HepG2 (cell line): ENCODE measurements around the gene HSDL2. TPM values are rescaled to one million over a fixed set of nuclear protein-coding genes. Genes with fewer than 3 reads are reported as not detected.

ENCODE experiments used
- ATAC-seq: fragments of 200-7000 bp; cut with Tn5 transposase; 3 replicates; pipeline ENCODE4 v1.9.1; 2020; ENCODE audit warnings: mild to moderate bottlenecking, moderate library complexity
- BruUV-seq: library from RNA; stranded (reverse); fragments of 400-500 nt; replicated peaks from 2 replicates; lab custom pipeline; 2021; lab: Mats Ljungman, UMichigan
- CTCF ChIA-PET: fragments of 300-600 bp; formaldehyde crosslinking; extraction: SDS; loops from one replicate; lab custom pipeline; 2021; ENCODE audit warnings: low total read pairs, inconsistent platforms, low intra/inter-chr PET ratio; lab: Yijun Ruan, JAX
- POLR2A ChIA-PET: fragments of 350-600 bp; sonication (Branson Sonifier 250); formaldehyde crosslinking; loops from one replicate; lab custom pipeline; 2020; ENCODE audit warnings: antibody characterized with exemption, inconsistent platforms; lab: Yijun Ruan, JAX
- DNase-seq: peaks from one replicate; pipeline ENCODE4 v3.0.0-alpha.2; 2015; ENCODE audit warnings: low spot score
- FAIRE-seq: peaks from 3 replicates; lab custom pipeline; 2011; peaks lifted over from hg19 to GRCh38; lab: Jason Lieb, UNC
- H2AFZ ChIP-seq: one replicate; pipeline ENCODE4 v1.6.1; 2011; ENCODE audit warnings: low read length, inconsistent platforms
- H3K27ac ChIP-seq: fragments of 300-600 bp; 3 replicates; pipeline ENCODE4 v1.8.0; 2011; ENCODE audit warnings: mixed run types, mild to moderate bottlenecking, mixed read lengths, low read length, inconsistent platforms; ENCODE audit not compliant: insufficient read depth; ENCODE audit errors: extremely low read length
- H3K27me3 ChIP-seq, 2 experiments: fragments of 200-600 bp in 1 of 2; 2 replicates in 1 of 2; 3 replicates in 1 of 2; pipeline versions ENCODE4 v1.6.0 to v1.8.0; 2011; ENCODE audit warnings: low read length in 2 of 2, mild to moderate bottlenecking in 2 of 2, moderate library complexity in 2 of 2, inconsistent platforms in 1 of 2; ENCODE audit not compliant: insufficient read depth in 2 of 2, control insufficient read depth in 1 of 2
- H3K36me3 ChIP-seq, 2 experiments: fragments of 200-600 bp in 1 of 2; replicated peaks in 1 of 2; 2 replicates in 1 of 2; 3 replicates in 1 of 2; pipeline versions ENCODE4 v1.5.1 to v1.8.0; 2011; ENCODE audit warnings: low read length in 2 of 2, inconsistent platforms in 1 of 2; ENCODE audit not compliant: insufficient read depth in 2 of 2, control insufficient read depth in 1 of 2
- H3K4me1 ChIP-seq: 2 replicates; pipeline ENCODE4 v1.5.1; 2012; ENCODE audit warnings: low read length, inconsistent platforms; ENCODE audit not compliant: insufficient read depth
- H3K4me2 ChIP-seq: 2 replicates; pipeline ENCODE4 v1.6.0; 2011; ENCODE audit warnings: low read depth, low read length, inconsistent platforms
- H3K4me3 ChIP-seq, 3 experiments: fragments of 200-600 bp in 1 of 3; sonication (generic), shearing (Covaris generic) in 1 of 3; replicated peaks in 1 of 3; 2 replicates each; pipeline ENCODE4 v1.5.1; 2011 to 2016; ENCODE audit warnings: low read length in 3 of 3, inconsistent platforms in 2 of 3, low read depth in 2 of 3, mild to moderate bottlenecking in 2 of 3, control low read depth in 1 of 3, mixed read lengths in 1 of 3; ENCODE audit not compliant: insufficient read depth in 1 of 3
- H3K79me2 ChIP-seq: one replicate; pipeline ENCODE4 v1.6.1; 2011; ENCODE audit warnings: low read length, inconsistent platforms; ENCODE audit not compliant: insufficient read depth
- H3K9ac ChIP-seq: 2 replicates; pipeline ENCODE4 v1.6.0; 2011; ENCODE audit warnings: mild to moderate bottlenecking, low read depth, low read length, inconsistent platforms; ENCODE audit not compliant: insufficient read depth
- H3K9me3 ChIP-seq: 2 replicates; pipeline ENCODE4 v1.5.1; 2012; ENCODE audit warnings: mild to moderate bottlenecking, low read length
- H4K20me1 ChIP-seq: 2 replicates; pipeline ENCODE4 v1.6.0; 2011; ENCODE audit warnings: inconsistent platforms, mild to moderate bottlenecking, low read length, moderate library complexity; ENCODE audit not compliant: insufficient read depth
- HOXA7 ChIP-seq: sonication (generic); formaldehyde crosslinking; IDR thresholded peaks from 2 replicates; pipeline ENCODE4 v1.8.1; 2022; ENCODE audit warnings: mild to moderate bottlenecking, missing genetic modification reagents, moderate library complexity
- MTA3 ChIP-seq: sonication (generic); formaldehyde crosslinking; IDR thresholded peaks from 2 replicates; pipeline ENCODE4 v1.4.0; 2020; ENCODE audit warnings: missing genetic modification reagents
- TSC22D2 ChIP-seq: sonication (generic); formaldehyde crosslinking; IDR thresholded peaks from 2 replicates; pipeline ENCODE4 v1.5.1; 2020; ENCODE audit warnings: missing genetic modification reagents, mild to moderate bottlenecking, borderline replicate concordance
- XBP1 ChIP-seq: sonication (generic); formaldehyde crosslinking; IDR thresholded peaks from 2 replicates; pipeline ENCODE4 v1.5.0; 2020; ENCODE audit warnings: missing genetic modification reagents
- ZNF414 ChIP-seq: sonication (generic); formaldehyde crosslinking; IDR thresholded peaks from 2 replicates; pipeline ENCODE4 v1.5.0; 2020; ENCODE audit warnings: missing genetic modification reagents
- ZNF597 ChIP-seq: sonication (generic); formaldehyde crosslinking; IDR thresholded peaks from 2 replicates; pipeline ENCODE4 v1.5.0; 2020; ENCODE audit warnings: missing genetic modification reagents
- WGBS: methylation state at CpG from one replicate; pipeline ENCODE4 v1.1.6; 2017; ENCODE audit warnings: low lambda C conversion rate; 5-methylcytosine and 5-hydroxymethylcytosine counted together
- in situ Hi-C: cut with HindIII; loops from 2 replicates; pipeline ENCODE4 v1.10.0; 2017; ENCODE audit warnings: low pct_unique_long_range_greater_than_20kb; ENCODE audit not compliant: extremely low pct_ligation_motif_present
- intact Hi-C: fragments of 100-400 bp; cut with micrococcal nuclease; formaldehyde crosslinking; loops from one replicate; pipeline ENCODE4 v1.10.0; 2022; ENCODE audit not compliant: unreplicated experiment
- polyA plus RNA-seq, 8 experiments: library from polyadenylated mRNA; depleted of rRNA in 3 of 8; stranded (reverse) in 7 of 8; unstranded in 1 of 8; fragments of >200 nt; fragmentation: Illumina TruSeq in 4 of 8; extraction: Trizol in 4 of 8; gene quantifications; 2 replicates each; pipeline versions ENCODE4 v1.2.1 to v1.2.3, GENCODE V29; 2011 to 2016; ENCODE audit warnings: low read depth in 4 of 8, missing spikeins in 1 of 8, mixed read lengths in 1 of 8; ENCODE audit not compliant: insufficient read depth in 1 of 8
- total RNA-seq, 5 experiments: library from RNA; depleted of rRNA; stranded (reverse); fragments of >200 nt; fragmentation: Illumina TruSeq; extraction: Trizol; gene quantifications; 2 replicates each; pipeline ENCODE4 v1.2.3, GENCODE V29; 2016; ENCODE audit warnings: low read depth in 1 of 5

Gene HSDL2
- total and polyA plus RNA-seq, 2 of the 13 experiments (the other 11 are each of a cell fraction or from before 2014, with no cell fraction given) = 55.3 to 80.2 TPM

- Histone ChIP-seq H3K27ac (no peak overlapping the region), H2AFZ (no peak overlapping the region), H3K9ac (no peak overlapping the region), H3K9me3 (no peaks in the 10 kb centered on the region), H3K4me1 (peaks cover 10% of the 10 kb centered on the region; the same call in 1 of the 2 replicates), H3K79me2 (peaks cover 4% of the 10 kb centered on the region), H4K20me1 (no peaks in the 10 kb centered on the region), H3K36me3 (peaks cover 7 to 27% of the 10 kb centered on the region in 2 experiments), H3K4me3 (no peak overlapping the region), H3K27me3 (no peaks in the 10 kb centered on the region), H3K4me2 (no peak overlapping the region)
- in situ Hi-C loops = no loop called here
- CTCF ChIA-PET = no interaction called here
- POLR2A ChIA-PET = no interaction called here
- BruUV-seq = no TSS peak
- ATAC-seq (no peak), FAIRE-seq (no peak), DNase-seq (no peak)
- intact Hi-C loops = loop anchor here (10.0 kb wide), 1 partner anchor 349 kb away; no protein-coding TSS in a partner anchor
- TF ChIP-seq XBP1 (CRISPR knock-in tag) (no peak), MTA3 (CRISPR knock-in tag) (no peak), TSC22D2 (no peak), ZNF597 (CRISPR knock-in tag) (no peak)
- WGBS = 100% methylated on average over 2 of the region's 2 CpGs
These were observed 66.2 kb downstream of the HSDL2 start for GRCh38 chr9:112446080-112446479.

GRCh38 chr9:112446526-112446925 lies 66.6 kb downstream of the HSDL2 start:
- ATAC-seq = no peak
- no peaks in the 10 kb centered on the region for H3K9me3 ChIP-seq
- H4K20me1 ChIP-seq = no peaks in the 10 kb centered on the region
- no peak overlapping the region for H3K27ac ChIP-seq
- no peak overlapping the region for H3K9ac ChIP-seq
- FAIRE-seq = no peak
- WGBS = 95% methylated on average over 2 of the region's 2 CpGs
- BruUV-seq = no TSS peak
- POLR2A ChIA-PET = interaction anchor here (0.5 kb wide), 1 partner anchor 246 kb away, joined by 3 read pairs; no protein-coding TSS in a partner anchor
- H3K79me2 ChIP-seq = peaks cover 4% of the 10 kb centered on the region
- peaks cover 10% of the 10 kb centered on the region; the same call in 1 of the 2 replicates for H3K4me1 ChIP-seq
- DNase-seq = no peak
- in situ Hi-C loops = no loop called here
- intact Hi-C loops = loop anchor here (10.0 kb wide), 1 partner anchor 348 kb away; no protein-coding TSS in a partner anchor
- H3K27me3 ChIP-seq = no peaks in the 10 kb centered on the region
- CTCF ChIA-PET = no interaction called here
- H3K36me3 ChIP-seq = peaks cover 5 to 29% of the 10 kb centered on the region in 2 experiments
- no peak overlapping the region for H3K4me3 ChIP-seq
- TF ChIP-seq ZNF414 (CRISPR knock-in tag) = no peak
- no peak for TF ChIP-seq HOXA7
- TF ChIP-seq, all 625 proteins: peak for 0
- H3K4me2 ChIP-seq = no peak overlapping the region
- H2AFZ ChIP-seq = no peak overlapping the region
